HG03103 (cell line): ENCODE data around the gene TMEM238L.

Experiments used
- ATAC-seq: cut with Tn5 transposase; IDR thresholded peaks from one replicate; pipeline ENCODE4 v1.9.1; 2021; ENCODE audit warnings: low read depth; ENCODE audit not compliant: unreplicated experiment

The TMEM238L gene

DNA sequence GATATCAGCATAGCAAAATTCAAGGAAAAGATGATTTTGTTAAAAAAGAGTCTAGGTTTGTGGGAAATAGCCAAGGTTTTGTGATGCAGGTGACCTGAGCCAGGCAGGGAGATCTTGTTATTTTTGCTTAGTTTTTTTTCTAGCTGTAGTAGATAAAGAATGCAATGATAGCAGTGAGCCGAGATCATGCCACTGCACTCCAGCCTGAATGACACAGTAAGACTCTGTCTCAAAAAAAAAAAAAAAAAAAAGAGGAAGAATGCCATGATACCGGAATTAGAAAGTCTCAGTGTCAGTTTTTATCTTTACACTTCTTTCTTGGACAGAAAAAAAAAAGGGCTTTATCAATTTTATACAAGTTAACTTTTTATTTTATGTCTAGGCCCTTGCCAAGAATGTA lies 27.5 kb downstream of the TMEM238L start:
- no peak for ATAC-seq

DNA sequence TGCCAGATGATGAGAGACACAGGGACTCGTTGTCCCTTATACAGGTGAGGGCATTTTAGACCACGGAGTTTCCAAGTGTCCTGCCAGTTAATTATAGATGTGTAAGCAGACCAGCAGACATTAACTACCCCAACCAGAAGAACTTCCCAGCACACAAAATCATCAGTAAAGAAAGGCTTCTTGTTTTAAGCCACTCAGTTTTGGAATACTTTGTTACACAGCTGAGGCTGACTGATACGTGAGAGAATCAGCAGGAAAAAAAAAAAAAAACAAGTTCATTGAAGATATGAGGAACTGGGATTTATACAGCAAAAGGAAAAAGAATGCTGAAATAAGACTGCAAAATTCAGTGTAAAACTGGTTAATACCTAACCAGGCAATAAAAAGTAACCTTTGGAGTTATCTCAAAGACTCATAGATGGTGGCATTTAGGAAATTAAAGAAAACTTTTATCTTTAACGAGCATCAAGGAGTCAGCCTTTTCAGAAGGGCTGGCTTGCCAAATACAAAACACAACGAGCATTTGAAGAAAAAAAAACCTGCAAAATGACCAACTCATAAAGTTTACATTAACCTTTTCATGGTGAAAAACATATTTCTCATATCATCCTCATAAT lies 28.1 kb downstream of the TMEM238L start:
- no peak for ATAC-seq

DNA sequence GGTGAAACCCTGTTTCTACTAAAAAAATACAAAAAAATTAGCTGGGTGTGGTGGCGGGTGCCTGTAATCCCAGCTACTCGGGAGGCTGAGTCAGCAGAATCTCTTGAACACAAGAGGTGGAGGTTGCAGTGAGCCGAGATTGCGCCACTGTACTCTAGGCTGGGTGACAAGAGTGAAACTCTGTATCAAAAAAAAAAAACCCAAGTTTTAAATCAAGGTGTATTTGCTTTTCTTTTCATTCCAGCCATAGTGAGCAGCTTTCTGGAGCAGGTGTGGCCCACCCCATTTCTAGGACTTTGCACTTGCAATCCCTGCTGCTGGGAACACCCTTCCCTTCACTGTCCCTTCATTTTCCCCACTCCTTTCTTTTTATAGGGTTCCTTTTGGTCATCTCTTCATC lies 28.8 kb downstream of the TMEM238L start:
- ATAC-seq = no peak

DNA sequence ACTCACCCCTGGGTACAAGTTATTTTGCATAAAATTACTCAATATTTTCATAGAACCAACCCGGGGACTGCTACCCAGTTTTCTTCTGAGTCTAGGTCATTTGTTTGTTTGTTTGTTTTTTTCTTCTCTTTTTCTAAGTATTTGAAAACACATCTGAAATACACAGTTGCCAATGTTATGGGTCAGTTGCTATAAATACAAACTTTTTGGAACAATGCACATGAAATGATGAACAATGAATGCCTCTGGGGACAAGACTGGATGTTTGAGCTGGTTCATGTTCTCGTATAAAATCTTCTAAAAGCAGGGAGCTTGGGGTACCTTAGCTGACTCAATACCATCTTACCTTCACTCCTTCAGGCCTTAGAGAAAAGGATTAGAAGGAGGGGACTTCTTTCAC lies 30.5 kb downstream of the TMEM238L start:
- no peak for ATAC-seq

DNA sequence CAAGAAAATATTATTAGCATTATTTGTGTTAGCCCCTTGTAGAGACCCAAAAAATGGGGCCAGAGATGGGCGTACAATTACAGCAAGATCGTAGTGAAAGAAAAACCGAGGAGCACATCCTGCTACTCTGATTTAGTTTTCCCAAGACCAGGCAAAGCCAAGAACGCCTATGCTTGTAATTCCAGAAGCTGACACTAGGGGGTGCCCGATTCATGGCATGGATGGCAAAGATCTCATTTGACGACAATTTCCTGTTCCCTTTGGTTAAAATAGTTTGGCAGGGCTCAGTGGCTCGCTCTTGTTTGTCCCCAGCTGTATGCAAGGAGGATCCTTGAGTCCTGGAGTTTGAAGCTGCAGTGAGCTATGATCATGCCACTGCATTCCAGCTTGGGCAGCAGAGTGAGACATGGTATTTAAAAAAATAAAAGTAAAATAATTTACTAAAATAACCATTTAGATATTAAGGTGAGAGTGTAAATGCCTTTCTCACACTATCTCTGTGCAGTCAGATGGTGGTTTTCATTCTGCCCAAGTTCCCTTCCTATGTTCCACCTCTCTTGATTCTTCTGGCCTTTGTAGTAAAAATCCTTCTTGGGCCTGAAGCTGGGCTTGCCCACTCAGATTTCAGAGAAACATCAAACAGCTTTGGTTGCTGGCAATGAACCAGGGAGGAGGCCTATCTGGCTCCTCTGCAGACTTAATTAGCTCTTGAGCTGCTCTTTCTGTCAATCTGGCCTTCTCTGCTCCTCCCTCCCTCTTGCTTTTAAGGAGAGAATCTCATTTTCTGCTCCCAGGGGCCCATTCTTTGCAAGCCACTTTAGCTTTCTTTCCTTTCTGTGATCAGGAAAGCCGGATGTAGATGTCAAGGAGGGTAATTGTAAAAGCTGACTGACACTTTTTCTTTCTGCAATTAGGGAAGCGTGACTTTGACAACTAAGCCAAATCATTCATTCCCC lies 31.2 kb downstream of the TMEM238L start:
- no peak for ATAC-seq

DNA sequence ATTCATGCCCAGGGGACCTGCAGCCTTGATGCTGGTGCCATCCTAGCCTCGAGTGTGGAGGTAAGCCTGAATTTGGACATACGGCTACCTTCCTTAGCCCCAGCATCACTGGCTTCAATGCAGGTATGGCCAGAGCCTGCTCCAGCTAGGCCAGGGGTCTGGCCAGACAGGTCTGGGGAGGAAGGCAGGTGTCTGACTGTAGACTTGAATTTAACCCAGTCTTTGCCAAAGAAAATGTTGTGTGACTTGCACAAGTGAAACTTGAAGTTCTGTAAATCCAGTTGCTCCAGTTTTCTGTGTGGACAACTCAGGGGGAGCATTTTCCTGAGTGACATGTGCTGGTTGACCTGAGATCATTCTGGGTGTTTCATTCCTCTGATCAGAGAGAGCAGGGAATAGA lies 32.8 kb downstream of the TMEM238L start:
- no peak for ATAC-seq

DNA sequence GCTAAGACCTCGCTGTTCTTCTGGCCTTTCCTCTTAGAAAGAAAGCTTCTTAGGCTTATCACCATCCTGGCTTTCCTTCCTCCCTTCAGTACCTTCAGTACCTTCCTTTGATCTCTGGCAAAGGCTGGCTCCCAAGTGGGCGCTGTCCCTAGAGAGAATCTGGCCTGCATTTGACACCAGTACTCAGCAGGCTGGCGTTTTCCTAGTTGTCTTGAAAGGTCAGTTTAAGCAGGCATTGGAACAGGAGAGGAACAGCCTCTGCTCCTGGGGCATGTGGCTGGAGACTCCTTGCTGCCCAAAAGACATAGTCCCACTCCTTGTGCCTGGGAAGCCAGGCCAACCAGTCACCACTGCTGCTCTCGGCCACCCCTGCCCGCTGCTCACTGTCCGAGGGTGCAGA lies 34.1 kb downstream of the TMEM238L start:
- no peak for ATAC-seq

DNA sequence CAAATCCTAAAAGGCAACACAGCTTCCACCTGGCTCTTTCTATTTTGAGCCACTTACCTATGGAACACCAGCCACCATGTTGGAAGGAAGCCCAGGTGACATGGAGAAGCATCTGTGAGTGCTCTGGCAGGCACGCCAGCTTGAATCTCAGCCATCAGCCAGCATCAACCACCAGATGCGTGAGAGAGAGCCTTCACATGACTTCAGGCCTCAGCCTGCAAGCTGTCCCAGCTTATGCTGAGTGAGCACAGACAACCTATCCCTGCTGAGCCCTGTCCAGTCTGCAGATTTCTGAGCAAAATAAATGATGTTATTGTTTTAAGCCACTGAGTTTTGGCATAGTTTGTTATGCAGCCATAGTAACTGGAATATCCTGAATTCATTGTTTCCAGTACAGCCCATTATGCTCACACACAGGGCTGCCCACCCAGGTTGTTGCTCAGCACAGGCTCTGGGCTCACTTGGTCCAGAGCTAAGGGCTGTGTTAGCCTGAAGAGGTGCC lies 35.1 kb downstream of the TMEM238L start:
- no peak for ATAC-seq

DNA sequence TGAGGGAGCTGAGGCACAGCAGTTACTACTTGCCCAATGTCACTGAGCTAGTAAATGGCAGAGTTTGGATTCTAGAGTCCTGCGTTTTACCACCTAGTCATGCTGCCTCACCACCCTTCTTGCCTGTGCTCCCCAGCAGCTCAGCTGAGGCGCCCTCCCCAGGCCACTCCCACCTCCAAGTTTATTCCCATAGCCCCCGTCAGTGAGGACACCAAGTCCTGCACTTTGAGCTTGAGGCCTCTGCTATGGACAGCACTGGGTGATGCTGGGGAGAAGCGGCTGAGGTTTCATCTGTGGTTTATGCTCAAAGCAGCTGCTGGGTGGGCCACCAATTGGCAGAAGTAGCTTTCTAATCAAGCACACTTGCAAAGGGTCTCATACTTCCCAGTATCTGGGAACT lies 36.7 kb downstream of the TMEM238L start:
- ATAC-seq = no peak

DNA sequence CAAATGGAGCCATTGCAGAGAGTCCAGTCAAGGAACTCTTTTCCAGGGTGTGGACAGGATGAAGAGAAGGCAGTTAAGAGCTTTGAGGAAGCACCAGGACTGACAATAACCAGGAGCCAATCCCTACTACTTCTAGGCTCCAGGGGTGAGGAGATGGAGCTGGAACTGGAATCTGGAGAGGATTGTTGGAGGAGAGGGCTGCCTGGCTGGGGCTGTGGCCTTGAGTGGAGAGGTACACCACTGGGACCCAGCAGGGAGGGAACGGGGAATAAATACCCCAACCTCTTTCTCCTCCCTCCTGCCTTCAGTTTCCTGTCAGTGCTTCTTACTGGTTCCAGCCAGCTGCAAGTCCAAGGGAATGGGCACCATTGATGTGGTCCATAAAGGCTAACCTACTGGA lies 41.9 kb downstream of the TMEM238L start:
- ATAC-seq = no peak

DNA sequence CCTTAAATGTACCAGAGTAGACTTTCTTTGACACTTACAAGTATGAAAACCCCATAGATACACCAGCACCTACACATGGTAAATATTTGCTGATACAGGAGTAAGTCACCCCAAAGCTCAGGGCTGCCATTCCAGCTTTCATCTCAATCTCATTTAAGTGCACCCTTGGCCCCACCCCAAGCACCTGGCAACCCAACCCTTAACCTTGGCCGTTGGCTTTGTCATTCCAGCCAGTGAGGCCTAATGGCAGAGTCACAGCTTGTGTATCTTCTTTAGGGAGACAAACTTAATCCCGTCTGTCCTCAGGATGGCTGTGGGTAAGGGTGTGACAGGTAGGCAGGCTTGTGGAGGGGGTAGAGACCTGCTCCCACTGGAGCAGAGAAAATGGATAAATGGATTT lies 42.6 kb downstream of the TMEM238L start:
- ATAC-seq = no peak

DNA sequence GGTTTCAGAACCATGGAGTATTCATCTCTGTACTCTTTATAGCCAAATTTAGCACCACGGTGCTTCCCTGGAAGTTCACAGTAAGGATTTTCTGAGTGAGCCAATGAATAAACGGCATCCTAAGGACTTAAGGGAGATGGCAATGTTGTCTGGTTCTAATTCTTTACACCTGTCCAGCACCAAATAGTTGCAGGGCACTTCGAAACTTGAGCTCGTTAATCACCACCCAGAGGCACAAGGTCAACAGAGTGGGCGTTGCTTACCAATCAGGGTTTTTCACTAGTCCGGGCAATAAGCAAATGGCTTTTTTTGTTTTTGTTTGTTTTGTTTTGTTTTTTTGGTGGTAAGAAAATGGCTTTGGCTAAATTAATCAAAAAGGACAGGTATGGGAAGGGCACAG lies 45.8 kb downstream of the TMEM238L start:
- ATAC-seq = no peak

DNA sequence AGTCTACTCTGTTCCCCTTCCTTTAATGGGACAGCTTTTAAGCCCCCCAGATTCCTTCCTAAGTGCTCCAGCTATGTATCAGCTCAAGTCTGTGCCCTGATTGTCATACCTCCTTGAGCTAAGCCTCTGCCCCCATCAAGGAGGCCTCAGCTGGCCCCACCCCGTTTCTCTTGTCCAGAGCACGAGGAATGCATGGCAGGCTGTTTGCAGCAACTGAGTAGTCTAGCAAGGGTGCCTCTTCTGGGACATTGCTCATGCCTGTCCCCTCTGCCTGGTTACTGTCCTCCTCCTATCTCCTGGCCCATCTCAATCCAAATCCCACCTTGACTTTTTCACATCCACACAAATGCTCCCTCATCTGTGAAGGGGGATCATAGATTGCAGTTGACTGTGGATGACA lies 46.3 kb downstream of the TMEM238L start:
- ATAC-seq = no peak

DNA sequence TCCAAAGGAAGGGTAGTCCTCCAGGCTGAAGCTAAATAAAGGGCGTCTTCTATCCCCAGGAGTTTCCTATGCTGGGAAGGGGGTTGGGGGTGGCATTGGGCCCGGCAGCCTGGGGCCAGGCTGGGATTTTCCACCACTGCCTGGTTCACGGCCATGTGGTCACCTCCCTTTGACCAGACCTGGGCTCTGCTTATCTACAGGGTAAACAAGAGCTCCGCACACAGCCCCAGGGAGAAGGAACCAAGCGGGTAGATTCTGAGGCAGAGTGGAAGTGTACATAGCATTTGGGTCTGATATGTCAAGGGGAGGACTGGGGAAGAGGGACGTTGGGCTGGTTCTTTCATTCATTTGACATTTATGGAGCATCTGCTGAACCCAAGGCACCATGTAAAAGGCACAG lies 46.8 kb downstream of the TMEM238L start:
- no peak for ATAC-seq

DNA sequence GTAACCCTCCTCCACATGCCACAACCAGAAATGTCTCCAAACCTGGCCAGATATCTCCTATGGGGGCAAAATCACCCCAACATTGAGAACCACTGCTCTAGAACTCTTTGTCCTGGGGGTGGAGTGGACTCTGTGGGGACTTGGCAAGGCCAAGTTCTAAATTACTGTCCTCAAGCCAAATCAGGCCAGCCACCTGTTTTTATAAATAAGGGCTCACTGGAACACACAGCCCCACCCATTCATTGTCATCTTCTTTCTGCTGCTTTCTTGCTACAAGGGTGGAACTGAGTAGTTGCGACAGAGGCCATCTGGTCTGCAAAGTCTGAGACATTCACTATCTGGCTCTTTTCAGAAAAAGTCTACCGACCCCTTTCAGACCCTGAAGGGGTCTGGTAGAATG lies 47.3 kb downstream of the TMEM238L start:
- no peak for ATAC-seq

DNA sequence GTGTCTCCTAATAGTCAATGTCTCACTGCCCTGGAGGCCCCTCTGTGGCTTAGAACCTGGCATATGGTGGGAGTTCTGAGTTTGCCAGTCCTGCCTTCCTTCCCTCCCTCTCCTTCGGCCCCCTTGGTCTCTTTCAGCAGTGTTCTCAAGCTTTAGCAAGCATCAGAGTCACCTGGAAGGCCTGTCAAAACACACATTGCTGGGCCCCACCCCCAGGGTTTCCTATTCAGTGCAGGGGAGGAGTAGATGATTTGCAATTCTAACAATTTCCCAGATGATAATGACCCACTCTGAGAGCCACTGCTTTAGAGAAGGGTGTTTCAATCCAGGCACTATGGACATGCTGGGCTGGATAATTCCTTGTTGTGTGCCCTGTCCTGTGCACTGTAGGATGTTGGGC lies 47.7 kb downstream of the TMEM238L start:
- no peak for ATAC-seq

DNA sequence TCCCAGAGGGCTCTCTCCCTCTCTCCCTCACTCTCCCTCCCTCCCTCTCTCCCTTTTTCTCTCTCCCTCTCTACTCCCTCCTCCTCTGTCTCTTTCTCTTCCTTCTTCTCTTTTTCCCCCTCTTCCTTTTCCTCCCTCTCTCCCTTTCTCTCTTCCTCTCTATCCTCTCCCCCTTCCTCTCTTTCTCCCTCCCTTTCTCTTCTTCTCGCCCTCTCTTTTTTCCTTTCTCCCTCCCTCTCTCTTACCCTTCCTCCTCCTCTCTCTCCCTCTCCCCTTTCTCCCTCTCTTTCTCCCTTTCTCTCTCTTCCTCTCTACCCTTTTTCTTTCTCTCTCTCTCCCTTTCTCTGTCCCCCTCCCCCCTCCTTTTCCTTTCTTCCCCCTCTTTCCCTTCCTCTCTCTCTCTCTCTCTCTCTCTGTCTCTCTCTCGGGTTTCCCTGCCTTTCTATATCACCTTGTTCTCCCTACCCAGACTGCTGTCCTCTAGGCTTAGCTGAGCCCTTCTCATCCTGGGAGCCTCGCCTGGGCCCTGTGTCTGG lies 48.2 kb downstream of the TMEM238L start:
- no peak for ATAC-seq

DNA sequence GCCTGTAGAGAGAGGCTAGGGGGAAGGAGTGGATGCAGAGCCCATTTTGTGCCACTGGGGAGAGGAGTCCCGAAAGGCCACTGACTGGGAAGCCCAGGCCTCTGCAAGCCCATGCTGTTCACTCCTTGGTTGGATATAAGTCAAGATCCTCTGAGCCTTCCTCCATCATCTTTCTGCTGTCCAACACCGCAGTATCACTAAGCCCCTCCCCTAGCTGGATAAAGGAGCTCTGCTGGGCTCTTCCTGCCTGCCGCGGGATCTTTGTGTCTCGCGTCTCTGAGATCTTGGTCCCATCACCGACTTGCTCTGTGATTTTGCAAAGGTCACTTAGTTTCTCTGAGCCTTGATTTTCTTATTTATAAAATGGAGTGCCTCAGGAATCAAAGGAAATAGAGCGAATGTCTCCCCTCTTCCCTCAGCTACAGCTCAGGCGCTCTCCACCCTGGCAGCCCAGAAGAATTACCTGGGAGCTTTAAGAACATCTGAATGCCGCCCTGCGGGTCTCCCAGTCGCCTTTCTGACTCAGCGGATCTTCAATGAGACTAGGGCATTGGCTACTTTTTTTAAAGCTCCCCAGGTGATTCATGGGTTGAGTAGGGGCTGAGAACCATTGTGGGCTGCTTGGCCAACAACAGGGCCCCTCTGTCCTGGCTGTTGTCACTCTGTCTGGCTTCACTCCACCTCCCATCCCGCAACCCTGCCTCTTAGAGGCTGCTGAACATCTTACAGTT lies 48.9 kb downstream of the TMEM238L start:
- no peak for ATAC-seq

DNA sequence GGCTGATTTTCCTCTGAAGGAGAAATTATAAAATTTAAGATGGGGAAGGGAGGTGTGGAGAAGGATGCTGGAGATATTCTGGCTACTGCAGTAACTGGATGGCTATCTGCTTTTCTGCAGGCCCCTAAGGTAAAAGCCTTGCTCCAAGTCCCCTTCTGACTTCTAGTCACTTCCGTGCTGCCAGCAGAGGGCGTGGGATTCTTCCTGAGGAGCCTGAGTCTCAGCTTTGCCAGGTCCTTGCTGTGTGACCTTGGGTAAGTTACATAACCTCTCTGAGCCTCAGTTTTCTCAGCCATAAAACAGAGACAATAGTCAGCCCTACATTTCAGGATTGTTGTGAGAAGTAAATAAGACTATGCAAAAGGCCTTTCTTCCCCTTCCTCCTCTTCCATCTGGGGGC lies 49.8 kb downstream of the TMEM238L start:
- ATAC-seq = no peak

DNA sequence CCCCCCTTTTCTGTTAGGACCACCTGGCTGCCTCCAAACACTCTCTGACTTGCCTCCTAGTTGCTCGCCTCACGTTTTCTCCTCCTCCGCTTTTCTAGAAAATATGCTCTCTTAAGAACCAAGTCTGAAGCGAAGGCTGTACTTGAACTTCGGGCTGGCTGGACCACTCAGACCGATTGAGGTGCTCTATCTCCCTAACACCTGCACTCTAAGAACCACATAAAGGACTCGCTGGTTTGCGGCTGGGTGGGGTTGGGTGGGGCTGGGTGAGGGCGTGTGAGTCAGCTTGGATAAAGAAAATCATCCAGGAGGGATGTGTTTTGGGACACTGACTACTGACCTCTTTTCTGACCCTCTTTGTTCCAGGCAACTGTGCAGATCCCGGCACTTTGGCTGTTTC lies 51.2 kb downstream of the TMEM238L start:
- no peak for ATAC-seq

DNA sequence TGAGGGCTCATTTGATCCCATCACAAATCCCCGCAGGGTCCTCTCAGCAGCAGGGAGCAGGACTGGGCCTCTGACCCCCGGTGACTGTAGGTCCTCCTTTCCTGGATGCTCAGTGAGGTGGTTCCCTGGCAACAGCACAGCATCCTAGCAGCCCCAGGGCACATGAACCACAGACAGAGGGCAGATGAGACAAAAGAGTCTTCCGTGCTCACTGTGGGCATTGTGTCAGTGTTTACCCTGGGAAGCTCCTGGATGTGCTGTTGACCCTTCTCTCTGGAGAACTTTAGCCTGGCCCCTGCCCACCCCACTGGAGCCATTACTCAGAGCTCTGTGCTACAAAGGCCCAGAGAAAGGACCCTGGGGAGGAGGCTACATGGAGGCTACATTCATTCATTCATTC lies 52.3 kb downstream of the TMEM238L start:
- no peak for ATAC-seq
